GM12878 (cell line): ENCODE data around the gene MAGI1. TPM values are rescaled to one million over a fixed set of nuclear protein-coding genes. Genes with fewer than 3 reads are reported as not detected.

Source experiments
- CHD1 ChIP-seq: IDR thresholded peaks from 2 replicates; pipeline ENCODE4 v1.6.1; 2012; ENCODE audit warnings: low read depth, low read length, improper control_type of control experiment
- GABPA ChIP-seq: IDR thresholded peaks from 2 replicates; pipeline ENCODE4 v1.6.1; 2014; ENCODE audit warnings: antibody characterized with exemption, low read depth, mild to moderate bottlenecking, inconsistent platforms
- NR2F1 ChIP-seq: fragments of 450-650 bp; conservative IDR thresholded peaks from 2 replicates; pipeline ENCODE4 v1.6.1; 2017; ENCODE audit warnings: mild to moderate bottlenecking
- POLR2AphosphoS2 ChIP-seq: IDR thresholded peaks from 2 replicates; pipeline ENCODE4 v1.6.1; 2011; ENCODE audit warnings: low read depth, mild to moderate bottlenecking, low read length, improper control_type of control experiment, moderate library complexity
- SMAD5 ChIP-seq: IDR thresholded peaks from 2 replicates; pipeline ENCODE4 v1.6.1; 2016; ENCODE audit warnings: antibody characterized with exemption, low read depth
- SMARCA5 ChIP-seq: fragments of 450-650 bp; IDR thresholded peaks from 2 replicates; pipeline ENCODE4 v1.6.1; 2017; ENCODE audit warnings: mild to moderate bottlenecking
- SP1 ChIP-seq: IDR thresholded peaks from one replicate; pipeline ENCODE4 v1.6.1; 2011; ENCODE audit warnings: low read depth, low read length
- SUZ12 ChIP-seq: fragments of 200-600 bp; sonication (generic); IDR thresholded peaks from one replicate; pipeline ENCODE4 v1.6.1; 2018; ENCODE audit warnings: antibody characterized with exemption, mild to moderate bottlenecking; ENCODE audit not compliant: unreplicated experiment
- TBL1XR1 ChIP-seq: IDR thresholded peaks from 2 replicates; pipeline ENCODE4 v1.6.1; 2012; ENCODE audit warnings: low read depth, low read length, improper control_type of control experiment
- polyA plus RNA-seq, 11 experiments: library from polyadenylated mRNA; depleted of rRNA in 4 of 11; unstranded in 6 of 11; stranded (reverse) in 5 of 11; fragments of >200 nt; fragmentation: Nextera tagmentation in 4 of 11; fragmentation: Illumina TruSeq in 1 of 11; extraction: Ambion mirVana in 4 of 11; extraction: Trizol in 1 of 11; gene quantifications; 1 replicate in 1 of 11; 2 replicates in 10 of 11; pipeline versions ENCODE4 v1.2.1 to v1.2.3, GENCODE V29; 2011 to 2016; ENCODE audit warnings: inconsistent platforms in 2 of 11, missing spikeins in 2 of 11, low read depth in 1 of 11
- total RNA-seq, 4 experiments: library from RNA; depleted of rRNA in 3 of 4; stranded (reverse); fragments of >200 nt in 3 of 4; fragmentation: Illumina TruSeq in 1 of 4; extraction: Trizol in 1 of 4; gene quantifications; 2 replicates each; pipeline versions ENCODE4 v1.2.1 to v1.2.3, GENCODE V29; 2013 to 2021
- TF ChIP-seq, protein P1 (sequence below): IDR thresholded peaks from 2 replicates; pipeline ENCODE4 v1.6.1; 2011; ENCODE audit warnings: low read depth, low read length, improper control_type of control experiment, borderline replicate concordance
- TF ChIP-seq, protein P2 (sequence below): fragments of 450-650 bp; IDR thresholded peaks from 2 replicates; pipeline ENCODE4 v1.6.1; 2017; ENCODE audit warnings: low read depth, mild to moderate bottlenecking, moderate library complexity
- TF ChIP-seq, protein P3 (sequence below): IDR thresholded peaks from 2 replicates; pipeline ENCODE4 v1.6.1; 2012; ENCODE audit warnings: low read depth, low read length, improper control_type of control experiment
- TF ChIP-seq, protein P4 (sequence below): fragments of 450-650 bp; IDR thresholded peaks from 2 replicates; pipeline ENCODE4 v1.6.1; 2016; ENCODE audit warnings: mild to moderate bottlenecking, moderate library complexity, borderline replicate concordance

MAGI1 gene
- total and polyA plus RNA-seq, 10 of the 15 experiments (the other 5 are each of a cell fraction or from before 2014, with no cell fraction given), result 0.02 to 3.3 (median 0.29) TPM; not detected in 1

- no peak for TF ChIP-seq SMAD5
- no peak for TF ChIP-seq TBL1XR1
- TF ChIP-seq, protein P1, sequence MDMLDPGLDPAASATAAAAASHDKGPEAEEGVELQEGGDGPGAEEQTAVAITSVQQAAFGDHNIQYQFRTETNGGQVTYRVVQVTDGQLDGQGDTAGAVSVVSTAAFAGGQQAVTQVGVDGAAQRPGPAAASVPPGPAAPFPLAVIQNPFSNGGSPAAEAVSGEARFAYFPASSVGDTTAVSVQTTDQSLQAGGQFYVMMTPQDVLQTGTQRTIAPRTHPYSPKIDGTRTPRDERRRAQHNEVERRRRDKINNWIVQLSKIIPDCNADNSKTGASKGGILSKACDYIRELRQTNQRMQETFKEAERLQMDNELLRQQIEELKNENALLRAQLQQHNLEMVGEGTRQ, result no peak
- TF ChIP-seq, protein P2, sequence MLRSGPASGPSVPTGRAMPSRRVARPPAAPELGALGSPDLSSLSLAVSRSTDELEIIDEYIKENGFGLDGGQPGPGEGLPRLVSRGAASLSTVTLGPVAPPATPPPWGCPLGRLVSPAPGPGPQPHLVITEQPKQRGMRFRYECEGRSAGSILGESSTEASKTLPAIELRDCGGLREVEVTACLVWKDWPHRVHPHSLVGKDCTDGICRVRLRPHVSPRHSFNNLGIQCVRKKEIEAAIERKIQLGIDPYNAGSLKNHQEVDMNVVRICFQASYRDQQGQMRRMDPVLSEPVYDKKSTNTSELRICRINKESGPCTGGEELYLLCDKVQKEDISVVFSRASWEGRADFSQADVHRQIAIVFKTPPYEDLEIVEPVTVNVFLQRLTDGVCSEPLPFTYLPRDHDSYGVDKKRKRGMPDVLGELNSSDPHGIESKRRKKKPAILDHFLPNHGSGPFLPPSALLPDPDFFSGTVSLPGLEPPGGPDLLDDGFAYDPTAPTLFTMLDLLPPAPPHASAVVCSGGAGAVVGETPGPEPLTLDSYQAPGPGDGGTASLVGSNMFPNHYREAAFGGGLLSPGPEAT, result no peak
- no peak for TF ChIP-seq GABPA
- TF ChIP-seq POLR2AphosphoS2, result no peak
- TF ChIP-seq SP1, result no peak
- TF ChIP-seq, protein P3, sequence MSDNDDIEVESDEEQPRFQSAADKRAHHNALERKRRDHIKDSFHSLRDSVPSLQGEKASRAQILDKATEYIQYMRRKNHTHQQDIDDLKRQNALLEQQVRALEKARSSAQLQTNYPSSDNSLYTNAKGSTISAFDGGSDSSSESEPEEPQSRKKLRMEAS, result no peak
- TF ChIP-seq, protein P4, sequence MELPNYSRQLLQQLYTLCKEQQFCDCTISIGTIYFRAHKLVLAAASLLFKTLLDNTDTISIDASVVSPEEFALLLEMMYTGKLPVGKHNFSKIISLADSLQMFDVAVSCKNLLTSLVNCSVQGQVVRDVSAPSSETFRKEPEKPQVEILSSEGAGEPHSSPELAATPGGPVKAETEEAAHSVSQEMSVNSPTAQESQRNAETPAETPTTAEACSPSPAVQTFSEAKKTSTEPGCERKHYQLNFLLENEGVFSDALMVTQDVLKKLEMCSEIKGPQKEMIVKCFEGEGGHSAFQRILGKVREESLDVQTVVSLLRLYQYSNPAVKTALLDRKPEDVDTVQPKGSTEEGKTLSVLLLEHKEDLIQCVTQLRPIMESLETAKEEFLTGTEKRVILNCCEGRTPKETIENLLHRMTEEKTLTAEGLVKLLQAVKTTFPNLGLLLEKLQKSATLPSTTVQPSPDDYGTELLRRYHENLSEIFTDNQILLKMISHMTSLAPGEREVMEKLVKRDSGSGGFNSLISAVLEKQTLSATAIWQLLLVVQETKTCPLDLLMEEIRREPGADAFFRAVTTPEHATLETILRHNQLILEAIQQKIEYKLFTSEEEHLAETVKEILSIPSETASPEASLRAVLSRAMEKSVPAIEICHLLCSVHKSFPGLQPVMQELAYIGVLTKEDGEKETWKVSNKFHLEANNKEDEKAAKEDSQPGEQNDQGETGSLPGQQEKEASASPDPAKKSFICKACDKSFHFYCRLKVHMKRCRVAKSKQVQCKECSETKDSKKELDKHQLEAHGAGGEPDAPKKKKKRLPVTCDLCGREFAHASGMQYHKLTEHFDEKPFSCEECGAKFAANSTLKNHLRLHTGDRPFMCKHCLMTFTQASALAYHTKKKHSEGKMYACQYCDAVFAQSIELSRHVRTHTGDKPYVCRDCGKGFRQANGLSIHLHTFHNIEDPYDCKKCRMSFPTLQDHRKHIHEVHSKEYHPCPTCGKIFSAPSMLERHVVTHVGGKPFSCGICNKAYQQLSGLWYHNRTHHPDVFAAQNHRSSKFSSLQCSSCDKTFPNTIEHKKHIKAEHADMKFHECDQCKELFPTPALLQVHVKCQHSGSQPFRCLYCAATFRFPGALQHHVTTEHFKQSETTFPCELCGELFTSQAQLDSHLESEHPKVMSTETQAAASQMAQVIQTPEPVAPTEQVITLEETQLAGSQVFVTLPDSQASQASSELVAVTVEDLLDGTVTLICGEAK, result no peak
- no peak for TF ChIP-seq CHD1
- no peak for TF ChIP-seq NR2F1
- no peak for TF ChIP-seq SMARCA5
- TF ChIP-seq SUZ12, result no peak
- TF ChIP-seq, all 136 proteins: peak for 0
These were observed 690.2 kb downstream of the MAGI1 start (continued) for GRCh38 chr3:65348398-65348995.
